Measurements from ENCODE around the gene ZRSR2. TPM values are rescaled to one million over a fixed set of nuclear protein-coding genes. Genes with fewer than 3 reads are reported as not detected.

ZRSR2 gene
- total RNA-seq, 1 experiment from 2014 or later: 6.4 TPM

GRCh38 chrX:15797707-15798106 is 7.4 kb downstream of the ZRSR2 start:
- Histone ChIP-seq H3K27me3 (ENCODE audit: low read length) (no peaks in the 10 kb centered on the region), H3K4me1 (ENCODE audit: insufficient read depth, low read length) (no peaks in the 10 kb centered on the region), H3K36me3 (ENCODE audit: low read depth, low read length) (no peaks in the 10 kb centered on the region; the same call in 1 of the 2 replicates), H3K4me3 (ENCODE audit: low read length) (no peak overlapping the region), H3K4me2 (ENCODE audit: low read length) (no peak overlapping the region), H3K9ac (ENCODE audit: low read length) (no peak overlapping the region), H3K27ac (ENCODE audit: low read length) (no peak overlapping the region), H3F3A (ENCODE audit: low read length, unreplicated experiment) (no peaks in the 10 kb centered on the region), H4K20me1 (ENCODE audit: low read length) (no peaks in the 10 kb centered on the region), H2AFZ (ENCODE audit: low read length) (no peak overlapping the region), H3K9me3 (ENCODE audit: low read length) (no peaks in the 10 kb centered on the region), H3K79me2 (ENCODE audit: low read length) (peaks cover 10% of the 10 kb centered on the region), H3K9me2 (replicated peaks; ENCODE audit: low read length) (no peaks in the 10 kb centered on the region)
- no peak for TF ChIP-seq EZH2phosphoT487 (IDR thresholded peaks at IDR 0.05; ENCODE audit: borderline replicate concordance, low read length)
- TF ChIP-seq CTCF (conservative IDR thresholded peaks at IDR 0.05; ENCODE audit: low read depth, low read length): no peak
- TF ChIP-seq EZH2 (IDR thresholded peaks at IDR 0.05; ENCODE audit: low read length, unreplicated experiment): no peak
- POLR2A ChIA-PET (ENCODE audit: unreplicated experiment): no interaction called here
- DNase-seq (no peak), ATAC-seq (no peak)
- BruUV-seq (replicated peaks): no TSS peak
- intact Hi-C loops (cut with micrococcal nuclease): loop anchor here (10.0 kb wide), 1 partner anchor 113 kb away; no protein-coding TSS in a partner anchor
- CTCF ChIA-PET: interaction anchor here (0.6 kb wide), 1 partner anchor 127 kb away, joined by 5 read pairs; no protein-coding TSS in a partner anchor

GRCh38 chrX:15804563-15804962 is 14.3 kb downstream of the ZRSR2 start:
- no peaks in the 10 kb centered on the region for H4K20me1 ChIP-seq (ENCODE audit: low read length)
- H3K4me2 ChIP-seq (ENCODE audit: low read length): no peak overlapping the region
- ChIA-PET POLR2A (ENCODE audit: unreplicated experiment) (no interaction called here), CTCF (no interaction called here)
- intact Hi-C loops (cut with micrococcal nuclease): no loop called here
- H3K9me2 ChIP-seq (replicated peaks; ENCODE audit: low read length): no peaks in the 10 kb centered on the region
- DNase-seq (no peak), ATAC-seq (no peak)
- H3K9ac ChIP-seq (ENCODE audit: low read length): no peak overlapping the region
- peaks cover 9% of the 10 kb centered on the region; the same call in 1 of the 2 replicates for H3K36me3 ChIP-seq (ENCODE audit: low read depth, low read length)
- no TSS peak for BruUV-seq (replicated peaks)
- no peaks in the 10 kb centered on the region for H3K79me2 ChIP-seq (ENCODE audit: low read length)
- H3K27me3 ChIP-seq (ENCODE audit: low read length): no peaks in the 10 kb centered on the region
- H3K4me3 ChIP-seq (ENCODE audit: low read length): no peak overlapping the region
- H3K27ac ChIP-seq (ENCODE audit: low read length): no peak overlapping the region
- no peak overlapping the region for H2AFZ ChIP-seq (ENCODE audit: low read length)
- no peaks in the 10 kb centered on the region for H3F3A ChIP-seq (ENCODE audit: low read length, unreplicated experiment)
- TF ChIP-seq EZH2 (IDR thresholded peaks at IDR 0.05; ENCODE audit: low read length, unreplicated experiment): no peak
- TF ChIP-seq CTCF (conservative IDR thresholded peaks at IDR 0.05; ENCODE audit: low read depth, low read length): no peak
- TF ChIP-seq EZH2phosphoT487 (IDR thresholded peaks at IDR 0.05; ENCODE audit: borderline replicate concordance, low read length): no peak
- H3K9me3 ChIP-seq (ENCODE audit: low read length): no peaks in the 10 kb centered on the region
- no peaks in the 10 kb centered on the region for H3K4me1 ChIP-seq (ENCODE audit: insufficient read depth, low read length)

- Histone ChIP-seq H3K27me3 (ENCODE audit: low read length) (no peaks in the 10 kb centered on the region), H3K79me2 (ENCODE audit: low read length) (no peaks in the 10 kb centered on the region), H3K4me3 (ENCODE audit: low read length) (no peak overlapping the region), H3K4me1 (ENCODE audit: insufficient read depth, low read length) (no peaks in the 10 kb centered on the region), H3K9me2 (replicated peaks; ENCODE audit: low read length) (no peaks in the 10 kb centered on the region), H3K4me2 (ENCODE audit: low read length) (no peak overlapping the region), H3F3A (ENCODE audit: low read length, unreplicated experiment) (no peaks in the 10 kb centered on the region), H2AFZ (ENCODE audit: low read length) (no peak overlapping the region), H3K9me3 (ENCODE audit: low read length) (no peaks in the 10 kb centered on the region), H4K20me1 (ENCODE audit: low read length) (no peaks in the 10 kb centered on the region), H3K36me3 (ENCODE audit: low read depth, low read length) (peaks cover 15% of the 10 kb centered on the region; the same call in 1 of the 2 replicates), H3K27ac (ENCODE audit: low read length) (no peak overlapping the region), H3K9ac (ENCODE audit: low read length) (no peak overlapping the region)
- ATAC-seq: no peak
- ChIA-PET CTCF (no interaction called here), POLR2A (ENCODE audit: unreplicated experiment) (no interaction called here)
- no peak for DNase-seq
- no TSS peak for BruUV-seq (replicated peaks)
- no peak for TF ChIP-seq EZH2 (IDR thresholded peaks at IDR 0.05; ENCODE audit: low read length, unreplicated experiment)
- TF ChIP-seq EZH2phosphoT487 (IDR thresholded peaks at IDR 0.05; ENCODE audit: borderline replicate concordance, low read length): no peak
- no peak for TF ChIP-seq CTCF (conservative IDR thresholded peaks at IDR 0.05; ENCODE audit: low read depth, low read length)
- intact Hi-C loops (cut with micrococcal nuclease): no loop called here
Observed at GRCh38 chrX:15808254-15808653, 18.0 kb downstream of the ZRSR2 start.

All from PC-3 (cell line).